HFF-Myc (cell line): ENCODE measurements around the gene COPZ1.

Experiments used
- DNase-seq: peaks from one replicate; pipeline ENCODE4 v3.0.0-alpha.2; 2011; ENCODE audit warnings: low read depth; ENCODE audit errors: extremely low read depth
- H3K4me3 ChIP-seq: replicated peaks from 2 replicates; pipeline ENCODE4 v1.5.1; 2011; ENCODE audit warnings: low read depth, mild to moderate bottlenecking, control low read depth, low read length
- CTCF ChIP-seq: IDR thresholded peaks from 2 replicates; pipeline ENCODE4 v1.5.1; 2012; ENCODE audit warnings: mild to moderate bottlenecking, low read depth, low read length, control low read depth; ENCODE audit errors: missing control alignments

The COPZ1 gene

GRCh38 chr12:54392485-54393206, 67.7 kb downstream of the COPZ1 start:
- DNase-seq: no peak
- H3K4me3 ChIP-seq: no peak overlapping the region
- TF ChIP-seq CTCF: no peak

DNA sequence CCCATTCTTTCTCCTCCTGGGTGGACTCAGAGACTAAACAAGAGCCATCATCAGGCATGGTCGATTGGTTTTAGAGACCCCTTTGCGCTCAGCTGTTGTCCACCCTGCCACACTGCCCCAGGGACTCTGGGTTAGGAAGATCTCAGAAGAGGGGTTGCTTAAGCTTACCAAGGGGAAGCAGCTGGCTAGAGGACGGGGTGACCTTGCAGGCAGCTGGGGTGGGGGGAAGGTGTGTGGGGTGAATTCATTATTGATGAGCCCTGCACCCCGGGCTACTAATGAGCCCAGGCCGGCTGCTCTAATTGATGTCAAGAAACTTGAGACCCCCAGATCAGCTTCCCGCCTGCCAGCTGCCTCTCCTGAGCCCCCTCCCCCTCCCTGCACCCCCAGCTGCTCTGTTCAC, 68.3 kb downstream of the COPZ1 start:
- DNase-seq: no peak
- TF ChIP-seq CTCF: no peak

GRCh38 chr12:54393743-54394142, 68.8 kb downstream of the COPZ1 start:
- DNase-seq: no peak
- H3K4me3 ChIP-seq: no peak overlapping the region
- TF ChIP-seq CTCF: no peak

More for the DNA sequence above, 68.3 kb downstream of the COPZ1 start:
- H3K4me3 ChIP-seq: no peak overlapping the region

GRCh38 chr12:54394281-54394719, 69.4 kb downstream of the COPZ1 start:
- DNase-seq: no peak
- TF ChIP-seq CTCF: peak; percentile 74

GRCh38 chr12:54394986-54395385, 70.1 kb downstream of the COPZ1 start:
- no peak for DNase-seq
- no peak overlapping the region for H3K4me3 ChIP-seq
- TF ChIP-seq CTCF: no peak

More at GRCh38 chr12:54394281-54394719, 69.4 kb downstream of the COPZ1 start:
- no peak overlapping the region for H3K4me3 ChIP-seq

- DNase-seq: no peak
- TF ChIP-seq CTCF: no peak
- H3K4me3 ChIP-seq: no peak overlapping the region
These were observed 70.6 kb downstream of the COPZ1 start for GRCh38 chr12:54395545-54395944.

GRCh38 chr12:54397157-54397556, 72.2 kb downstream of the COPZ1 start:
- no peak overlapping the region for H3K4me3 ChIP-seq
- TF ChIP-seq CTCF: no peak

More at GRCh38 chr12:54397157-54397556, 72.2 kb downstream of the COPZ1 start:
- no peak for DNase-seq
